Measurements from ENCODE around the gene VEPH1. TPM values are rescaled to one million over a fixed set of nuclear protein-coding genes. Genes with fewer than 3 reads are reported as not detected.

VEPH1 gene
- total RNA-seq, 4 donors from 2014 or later = 0.30 to 6.1 (median 0.76) TPM

DNA sequence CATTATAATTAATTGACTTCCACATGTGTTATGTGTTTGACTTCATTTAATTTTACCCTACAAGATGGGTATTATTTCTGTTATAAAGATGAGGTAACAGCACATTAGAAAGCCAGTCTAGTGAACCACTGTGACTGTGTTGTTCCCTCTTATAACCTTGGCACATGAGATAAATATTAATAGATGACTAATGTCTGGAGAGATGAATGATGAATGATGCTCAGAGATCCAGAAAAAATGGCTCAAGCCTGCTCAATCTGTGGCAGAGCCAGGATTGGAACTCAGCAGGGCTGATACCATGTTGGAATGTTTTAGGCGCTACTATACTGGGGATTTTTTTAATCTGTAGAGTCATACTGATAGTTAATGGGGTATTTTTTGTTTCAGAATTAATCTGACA, 185.3 kb downstream of the VEPH1 start:
- Histone ChIP-seq H3K36me3 (no peaks in the 10 kb centered on the region), H3K27ac (no peak overlapping the region), H3K27me3 (no peaks in the 10 kb centered on the region), H3K4me3 (no peak overlapping the region), H3K4me1 (no peaks in the 10 kb centered on the region), H3K9me3 (no peaks in the 10 kb centered on the region)
- no peak for DNase-seq (ENCODE audit: low spot score in 2 of 2)
- WGBS, 2 donors = 81 to 90% methylated on average over 1 of the region's 1 CpG
- TF ChIP-seq, protein P1, sequence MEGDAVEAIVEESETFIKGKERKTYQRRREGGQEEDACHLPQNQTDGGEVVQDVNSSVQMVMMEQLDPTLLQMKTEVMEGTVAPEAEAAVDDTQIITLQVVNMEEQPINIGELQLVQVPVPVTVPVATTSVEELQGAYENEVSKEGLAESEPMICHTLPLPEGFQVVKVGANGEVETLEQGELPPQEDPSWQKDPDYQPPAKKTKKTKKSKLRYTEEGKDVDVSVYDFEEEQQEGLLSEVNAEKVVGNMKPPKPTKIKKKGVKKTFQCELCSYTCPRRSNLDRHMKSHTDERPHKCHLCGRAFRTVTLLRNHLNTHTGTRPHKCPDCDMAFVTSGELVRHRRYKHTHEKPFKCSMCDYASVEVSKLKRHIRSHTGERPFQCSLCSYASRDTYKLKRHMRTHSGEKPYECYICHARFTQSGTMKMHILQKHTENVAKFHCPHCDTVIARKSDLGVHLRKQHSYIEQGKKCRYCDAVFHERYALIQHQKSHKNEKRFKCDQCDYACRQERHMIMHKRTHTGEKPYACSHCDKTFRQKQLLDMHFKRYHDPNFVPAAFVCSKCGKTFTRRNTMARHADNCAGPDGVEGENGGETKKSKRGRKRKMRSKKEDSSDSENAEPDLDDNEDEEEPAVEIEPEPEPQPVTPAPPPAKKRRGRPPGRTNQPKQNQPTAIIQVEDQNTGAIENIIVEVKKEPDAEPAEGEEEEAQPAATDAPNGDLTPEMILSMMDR (IDR thresholded peaks at IDR 0.05) = no peak
- TF ChIP-seq POLR2A (IDR thresholded peaks at IDR 0.05) = no peak
- no peak for TF ChIP-seq EP300 (IDR thresholded peaks at IDR 0.05)

DNA sequence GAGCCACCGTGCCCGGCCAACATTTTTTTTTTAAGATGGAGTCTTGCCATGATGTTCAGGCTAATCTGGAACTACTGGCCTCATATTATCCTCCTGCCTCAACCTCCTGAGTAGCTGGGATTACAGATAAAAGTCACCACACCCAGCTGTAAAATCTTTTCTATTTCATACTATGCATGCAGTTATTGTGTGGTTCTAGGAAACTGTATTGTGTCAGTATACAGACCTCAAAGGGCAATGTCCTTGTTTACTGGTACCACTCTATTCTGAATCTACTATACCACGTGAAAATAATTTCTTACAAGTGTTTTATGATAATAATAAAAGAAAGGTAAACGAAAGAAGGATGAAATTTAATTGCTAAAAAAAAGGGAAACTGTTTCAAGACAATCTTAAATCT, 190.0 kb downstream of the VEPH1 start:
- Histone ChIP-seq H3K36me3 (no peaks in the 10 kb centered on the region), H3K27me3 (no peaks in the 10 kb centered on the region), H3K27ac (no peak overlapping the region), H3K4me1 (peaks cover 0 to 18% (median 2%) of the 10 kb centered on the region in 4 donors), H3K9me3 (no peaks in the 10 kb centered on the region), H3K4me3 (no peak overlapping the region)
- WGBS, 2 donors = 95 to 97% methylated on average over 4 of the region's 4 CpGs
- DNase-seq (ENCODE audit: low spot score in 2 of 2) = no peak
- TF ChIP-seq POLR2A (IDR thresholded peaks at IDR 0.05) (no peak), EP300 (IDR thresholded peaks at IDR 0.05) (no peak)
- TF ChIP-seq, protein P1 (IDR thresholded peaks at IDR 0.05) = no peak

DNA sequence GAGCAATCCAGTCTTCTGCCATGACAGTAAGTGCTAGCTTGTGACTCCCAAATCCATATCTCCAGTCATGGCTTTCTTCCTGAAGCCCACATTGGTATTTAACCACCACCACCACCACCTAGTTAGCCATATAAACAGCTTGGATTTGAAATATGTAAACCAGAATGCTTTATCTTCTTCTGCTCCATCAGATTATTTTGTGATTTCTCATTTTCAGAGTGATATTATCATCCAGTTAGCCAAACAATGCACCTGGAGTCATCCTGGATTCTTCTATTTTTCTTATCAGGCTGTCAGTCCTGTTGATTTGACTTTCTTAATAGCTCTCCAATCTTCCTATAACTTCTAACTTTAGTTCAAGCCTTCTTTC, 190.9 kb downstream of the VEPH1 start:
- TF ChIP-seq EP300 (IDR thresholded peaks at IDR 0.05) = no peak
- no peak for TF ChIP-seq POLR2A (IDR thresholded peaks at IDR 0.05)
- TF ChIP-seq, protein P1 (IDR thresholded peaks at IDR 0.05) = no peak
- Histone ChIP-seq H3K4me3 (no peak overlapping the region), H3K9me3 (no peaks in the 10 kb centered on the region), H3K27me3 (no peaks in the 10 kb centered on the region), H3K36me3 (no peaks in the 10 kb centered on the region), H3K4me1 (peaks cover 0 to 18% (median 2%) of the 10 kb centered on the region in 4 donors), H3K27ac (peak overlapping the region in 2 of 4 donors; percentile 34 to 51)
- no peak for DNase-seq (ENCODE audit: low spot score in 2 of 2)

DNA sequence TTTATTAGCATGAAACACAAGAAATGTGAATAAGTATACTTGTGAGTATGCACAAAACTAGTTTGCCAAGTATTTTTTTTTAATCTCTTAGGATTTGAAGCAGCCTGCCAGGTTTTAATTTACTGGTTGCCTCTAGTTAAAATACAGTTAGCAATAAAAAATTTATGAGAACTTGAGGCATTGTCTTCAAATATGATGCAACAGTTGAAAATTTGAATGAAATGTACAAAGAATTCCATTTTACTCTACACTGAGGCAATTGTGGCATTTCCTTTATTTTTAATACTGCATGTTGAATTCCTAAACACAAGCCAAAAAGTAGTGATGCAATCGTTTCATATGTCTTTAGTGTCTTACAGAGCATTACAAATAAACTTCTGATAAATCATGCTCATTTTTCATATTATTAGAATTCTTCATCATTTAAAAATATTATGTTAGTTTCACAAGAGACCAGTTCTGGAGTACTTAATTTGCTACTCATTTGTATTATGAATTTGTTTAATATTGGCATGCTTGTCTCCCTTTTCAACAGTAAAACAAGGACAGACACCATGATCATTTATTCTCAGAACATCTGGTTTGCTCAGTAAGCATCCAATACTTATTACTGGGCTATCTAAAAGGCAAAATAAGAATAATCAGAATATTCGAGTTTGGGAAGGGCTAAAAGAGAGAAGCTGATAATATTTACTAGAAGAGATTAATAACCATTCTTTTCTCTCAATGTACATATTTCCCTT, 191.4 kb downstream of the VEPH1 start:
- no peaks in the 10 kb centered on the region for H3K36me3 ChIP-seq
- H3K4me1 ChIP-seq = peaks cover 0 to 18% (median 2%) of the 10 kb centered on the region in 4 donors
- no peaks in the 10 kb centered on the region for H3K9me3 ChIP-seq
- no peak overlapping the region for H3K4me3 ChIP-seq
- 26 to 27% methylated on average over 2 of the region's 2 CpGs for WGBS, 2 donors
- no peak for DNase-seq (ENCODE audit: low spot score in 2 of 2)
- TF ChIP-seq, protein P1 (IDR thresholded peaks at IDR 0.05) = no peak
- TF ChIP-seq EP300 (IDR thresholded peaks at IDR 0.05) = peak; percentile 14 to 25
- no peaks in the 10 kb centered on the region for H3K27me3 ChIP-seq
- H3K27ac ChIP-seq = peak overlapping the region in 2 of 4 donors; percentile 34 to 51

DNA sequence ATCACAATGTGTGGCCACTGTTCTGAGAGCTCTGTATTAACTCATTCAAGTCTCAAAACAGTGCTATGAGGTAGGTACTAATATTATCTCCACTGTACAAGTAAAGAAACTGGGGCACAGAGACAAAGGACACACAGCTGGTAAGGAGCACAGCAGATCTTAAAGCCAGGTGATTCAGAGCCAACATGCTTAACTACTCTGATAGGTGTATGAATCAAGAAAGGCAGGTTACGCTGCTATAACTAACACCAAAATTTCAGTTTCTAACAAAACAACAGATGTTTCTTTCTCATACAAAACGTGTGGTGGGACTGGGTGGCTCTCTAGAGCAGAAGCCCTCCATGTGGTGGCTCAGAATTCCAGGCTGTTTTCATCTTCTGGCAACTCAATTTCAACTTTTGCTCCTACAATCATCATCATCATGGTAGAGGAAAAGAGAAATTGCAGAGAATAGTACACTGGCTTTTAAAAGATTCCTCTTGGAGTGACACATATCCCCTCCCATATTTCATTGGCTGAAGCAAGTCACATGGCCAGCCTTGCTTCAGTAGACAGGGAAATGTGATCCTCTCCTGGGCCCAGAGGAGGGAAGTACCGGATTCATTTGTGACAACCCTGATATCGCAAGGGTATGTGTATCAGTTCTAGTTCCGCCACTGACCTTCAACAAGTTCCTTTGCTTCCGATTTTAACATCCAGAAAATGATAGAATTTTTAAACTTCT, 192.7 kb downstream of the VEPH1 start:
- Histone ChIP-seq H3K27me3 (no peaks in the 10 kb centered on the region), H3K27ac (peak overlapping the region in 1 of 4 donors; percentile 17), H3K4me3 (no peak overlapping the region), H3K36me3 (no peaks in the 10 kb centered on the region), H3K9me3 (no peaks in the 10 kb centered on the region), H3K4me1 (peaks cover 0 to 18% (median 2%) of the 10 kb centered on the region in 4 donors)
- TF ChIP-seq POLR2A (IDR thresholded peaks at IDR 0.05) (no peak), EP300 (IDR thresholded peaks at IDR 0.05) (no peak)
- TF ChIP-seq, protein P1 (IDR thresholded peaks at IDR 0.05) = no peak
- 83 to 89% methylated on average over 6 of the region's 6 CpGs for WGBS, 2 donors
- DNase-seq (ENCODE audit: low spot score in 2 of 2) = no peak

All from tibial nerve (tissue), 4 donors.